ENCODE measurements around the gene KLC3.

KLC3 gene

DNA sequence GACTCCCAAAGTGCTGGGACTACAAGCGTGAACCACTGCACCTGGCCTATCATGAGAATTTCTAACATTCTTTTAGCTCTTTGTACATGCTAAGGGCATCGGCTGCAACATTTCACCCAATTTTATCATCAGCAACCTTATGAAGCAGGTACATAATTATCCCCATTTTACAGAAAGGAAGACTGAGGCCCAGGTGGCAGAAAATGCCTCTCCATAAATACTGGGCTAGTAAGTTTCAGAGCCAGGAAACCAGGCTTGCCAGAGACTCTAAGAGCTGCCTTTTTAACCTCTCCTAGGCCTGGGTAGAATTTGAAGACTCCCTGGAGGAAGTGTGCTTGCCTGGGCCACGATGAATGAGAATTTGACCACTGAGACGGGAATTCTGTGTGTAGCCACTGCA is 27.6 kb downstream of the KLC3 start:
- in situ Hi-C loops (cut with MboI; ENCODE audit: low sequenced_read_pairs): no loop called here

DNA sequence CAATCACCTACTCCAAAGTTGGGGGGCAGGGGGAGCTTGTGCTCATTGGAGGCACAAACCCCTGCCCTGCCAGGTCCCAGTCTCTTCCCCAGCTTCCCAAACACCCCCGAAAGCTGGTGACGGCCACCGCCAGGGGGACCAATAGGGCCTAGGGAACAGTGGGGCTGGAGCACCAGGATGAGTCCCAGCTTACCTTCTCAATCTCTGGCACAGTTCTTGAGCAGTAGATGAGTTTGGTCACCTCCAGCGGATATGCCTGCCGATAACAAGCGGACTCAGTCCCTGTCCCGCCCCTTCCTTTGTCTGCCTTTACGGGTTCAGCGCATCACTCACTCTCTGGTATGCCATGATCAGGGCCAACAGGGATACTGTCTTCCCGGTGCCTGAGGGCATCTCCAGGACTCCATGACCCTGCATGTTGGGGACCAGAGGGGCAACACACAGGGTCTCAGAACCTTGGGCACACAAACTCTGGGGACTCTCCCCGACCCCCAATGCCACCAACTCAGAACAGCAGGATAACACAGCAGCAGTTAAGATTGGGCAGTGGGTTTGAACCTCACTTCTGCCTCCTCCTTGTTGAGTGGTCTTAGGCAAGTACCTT is 28.3 kb downstream of the KLC3 start:
- in situ Hi-C loops (cut with MboI; ENCODE audit: low sequenced_read_pairs): no loop called here

DNA sequence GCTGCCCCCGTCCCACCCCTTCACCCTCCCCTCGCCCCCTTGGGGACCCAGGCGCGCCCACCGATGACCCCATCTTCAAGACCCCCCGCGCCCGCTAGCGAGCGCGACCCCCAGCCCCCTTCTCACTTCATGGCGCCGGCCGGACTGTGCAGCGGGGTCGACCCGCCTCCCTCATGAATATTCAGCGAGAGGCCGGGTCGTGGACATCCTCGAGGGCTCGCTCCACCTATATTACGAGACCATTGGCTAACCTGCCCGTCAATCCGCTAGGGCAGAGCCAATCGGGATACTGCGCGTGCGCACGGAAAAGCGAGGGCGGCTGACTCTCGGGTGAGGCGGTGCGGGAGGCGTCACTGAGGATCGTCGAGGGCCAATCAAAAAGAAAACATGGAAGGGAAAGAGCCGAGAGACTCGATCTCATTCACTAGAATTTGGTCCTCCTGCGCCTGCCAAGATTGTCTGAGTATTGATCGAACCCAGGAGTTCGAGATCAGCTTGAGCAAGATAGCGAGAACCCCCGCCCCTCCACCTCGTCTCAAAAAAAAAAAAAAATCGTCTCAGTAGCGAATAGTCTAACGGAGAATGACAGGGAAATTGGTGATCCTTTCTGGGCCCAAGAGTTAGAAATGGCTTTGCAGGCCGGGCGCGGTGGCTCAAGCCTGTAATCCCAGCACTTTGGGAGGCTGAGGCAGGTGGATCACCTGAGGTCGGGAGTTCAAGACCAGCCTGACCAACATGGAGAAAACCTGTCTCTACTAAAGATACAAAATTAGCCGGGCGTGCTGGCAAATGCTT is 30.1 kb downstream of the KLC3 start, which contains the start of gene ERCC2:
TSS of gene ERCC2 (minus strand) at position 164 of the 795 bp plus-strand sequence. CDS start at position 131, 33 bp downstream.
- in situ Hi-C loops (cut with MboI; ENCODE audit: low sequenced_read_pairs): no loop called here

DNA sequence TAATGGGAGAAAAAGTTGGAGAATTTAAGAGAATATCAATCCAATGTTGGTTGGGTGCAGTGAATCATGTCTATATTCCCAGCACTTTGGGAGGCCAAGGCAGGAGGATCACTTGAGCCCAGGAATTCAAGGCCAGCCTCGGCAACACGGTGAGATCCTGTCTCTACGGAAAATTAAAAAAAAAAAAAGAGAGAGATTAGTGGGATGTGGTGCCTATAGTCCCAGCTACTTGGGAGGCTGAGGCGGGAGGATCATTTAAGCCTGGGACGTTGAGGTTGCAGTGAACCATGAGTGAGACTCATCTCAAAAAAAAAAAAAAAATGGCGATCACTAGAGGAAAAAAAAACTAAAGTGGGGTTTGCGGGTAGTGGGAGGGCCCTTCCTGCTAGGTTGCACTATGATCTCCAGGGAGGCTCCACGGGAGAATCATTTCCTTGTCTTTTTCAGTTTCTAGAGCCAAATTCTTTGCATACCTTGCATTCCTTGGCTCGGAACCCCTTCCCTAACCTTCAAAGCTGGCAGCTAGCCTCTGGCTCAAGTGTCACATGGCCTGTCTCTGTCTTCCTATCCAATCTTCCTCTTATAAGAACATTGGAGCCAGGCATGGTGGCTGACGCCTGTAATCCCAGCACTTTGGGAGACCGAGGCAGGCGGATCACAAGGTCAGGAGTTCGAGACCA is 35.6 kb downstream of the KLC3 start:
- in situ Hi-C loops (cut with MboI; ENCODE audit: low sequenced_read_pairs): no loop called here

DNA sequence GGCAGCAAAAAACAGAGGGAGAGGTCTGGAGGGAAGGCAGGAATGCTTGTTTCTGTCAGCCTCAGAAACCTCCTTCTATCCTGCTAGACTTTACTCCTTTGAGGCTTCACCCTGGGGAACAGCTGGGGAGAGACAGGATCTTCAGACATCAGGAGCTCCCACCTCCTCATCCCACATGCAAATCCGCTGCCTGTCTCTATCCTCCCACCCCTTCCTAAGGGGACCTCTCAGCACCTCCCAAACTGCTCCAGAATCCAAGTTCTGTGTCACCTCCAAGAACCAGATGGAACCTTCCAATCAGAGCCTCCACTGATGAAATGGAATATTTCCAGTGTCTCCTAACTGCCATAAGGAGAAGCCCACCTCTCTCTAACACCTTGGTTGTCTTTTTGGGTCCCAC is 39.6 kb downstream of the KLC3 start:
- in situ Hi-C loops (cut with MboI; ENCODE audit: low sequenced_read_pairs): no loop called here

DNA sequence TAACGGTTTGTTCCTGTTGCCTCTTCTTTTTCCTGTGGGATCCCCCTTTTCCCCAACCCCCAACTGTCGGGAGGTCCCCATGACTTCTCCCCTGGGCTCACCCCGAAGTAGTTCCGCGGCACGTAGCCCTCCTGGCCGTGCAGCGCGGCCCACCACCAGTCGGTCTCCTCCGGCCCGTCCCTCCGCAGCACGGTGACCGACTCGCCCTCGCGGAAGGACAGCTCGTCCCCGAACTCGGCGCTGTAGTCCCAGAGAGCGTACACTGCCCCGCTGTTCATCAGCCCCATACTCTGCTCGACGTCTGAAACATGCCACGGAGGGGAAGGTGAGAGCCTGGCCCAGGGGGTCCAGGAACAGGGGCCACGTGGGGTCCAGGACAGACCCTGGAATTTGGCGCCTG is 41.9 kb downstream of the KLC3 start:
- in situ Hi-C loops (cut with MboI; ENCODE audit: low sequenced_read_pairs): no loop called here

DNA sequence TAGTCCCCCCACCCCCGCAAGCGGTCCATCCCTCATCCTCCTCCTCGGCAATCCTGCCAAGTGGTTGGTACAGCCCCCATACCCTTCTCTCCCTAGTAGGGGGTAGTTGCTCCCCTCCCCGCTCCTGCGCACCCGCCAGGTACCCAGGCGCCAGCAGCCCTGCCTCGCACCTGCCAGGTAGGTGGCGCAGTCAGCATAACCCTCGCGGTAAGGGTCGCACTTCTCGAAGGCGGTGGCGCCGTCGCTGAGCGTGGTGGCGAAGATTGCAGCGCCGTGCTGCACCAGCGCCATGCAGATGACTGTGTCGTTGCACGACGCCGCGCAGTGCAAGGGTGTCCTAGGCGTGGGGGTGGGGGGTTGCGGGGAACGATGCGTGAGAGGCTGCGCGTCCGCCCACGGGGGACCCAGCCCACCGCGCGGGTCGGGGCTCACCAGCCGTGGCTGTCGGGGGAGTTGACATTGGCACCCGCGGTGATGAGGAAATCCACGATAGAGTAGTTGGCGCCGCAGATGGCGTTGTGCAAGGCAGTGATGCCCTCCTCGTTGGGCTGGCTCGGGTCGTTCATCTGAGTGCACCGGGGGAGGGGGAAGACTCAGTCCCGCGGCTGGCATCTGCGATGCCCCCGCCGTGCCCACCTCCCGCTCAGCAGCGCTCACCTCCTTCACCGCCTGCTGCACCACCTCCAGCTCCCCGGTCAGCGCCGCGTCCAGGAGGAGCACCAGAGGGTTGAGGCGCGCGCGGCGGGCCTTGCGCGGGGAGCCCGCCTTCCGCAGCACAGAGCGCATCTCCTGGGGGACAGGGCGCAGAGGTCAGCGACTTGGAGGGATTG is 45.1 kb downstream of the KLC3 start:
- in situ Hi-C loops (cut with MboI; ENCODE audit: low sequenced_read_pairs): no loop called here

DNA sequence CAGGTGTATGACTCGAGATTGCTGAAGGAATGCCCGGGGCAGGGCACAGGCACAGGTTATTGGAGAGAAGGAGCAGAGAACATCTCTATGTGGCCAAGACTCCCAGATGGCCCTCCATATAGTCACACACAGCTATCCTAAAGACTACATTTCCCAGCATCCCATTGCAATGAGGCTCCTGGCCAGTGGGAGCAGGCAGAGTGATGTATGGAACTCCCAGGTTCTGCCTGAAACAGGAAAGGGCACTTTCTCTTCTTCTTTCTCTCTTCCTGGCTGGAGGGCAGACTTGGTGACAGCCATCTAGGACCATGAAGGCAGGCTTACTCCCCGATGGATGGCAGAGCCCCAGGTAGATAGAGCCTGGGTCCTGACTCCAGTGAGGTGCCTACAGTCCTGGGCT is 50.8 kb downstream of the KLC3 start:
- in situ Hi-C loops (cut with MboI; ENCODE audit: low sequenced_read_pairs): no loop called here

DNA sequence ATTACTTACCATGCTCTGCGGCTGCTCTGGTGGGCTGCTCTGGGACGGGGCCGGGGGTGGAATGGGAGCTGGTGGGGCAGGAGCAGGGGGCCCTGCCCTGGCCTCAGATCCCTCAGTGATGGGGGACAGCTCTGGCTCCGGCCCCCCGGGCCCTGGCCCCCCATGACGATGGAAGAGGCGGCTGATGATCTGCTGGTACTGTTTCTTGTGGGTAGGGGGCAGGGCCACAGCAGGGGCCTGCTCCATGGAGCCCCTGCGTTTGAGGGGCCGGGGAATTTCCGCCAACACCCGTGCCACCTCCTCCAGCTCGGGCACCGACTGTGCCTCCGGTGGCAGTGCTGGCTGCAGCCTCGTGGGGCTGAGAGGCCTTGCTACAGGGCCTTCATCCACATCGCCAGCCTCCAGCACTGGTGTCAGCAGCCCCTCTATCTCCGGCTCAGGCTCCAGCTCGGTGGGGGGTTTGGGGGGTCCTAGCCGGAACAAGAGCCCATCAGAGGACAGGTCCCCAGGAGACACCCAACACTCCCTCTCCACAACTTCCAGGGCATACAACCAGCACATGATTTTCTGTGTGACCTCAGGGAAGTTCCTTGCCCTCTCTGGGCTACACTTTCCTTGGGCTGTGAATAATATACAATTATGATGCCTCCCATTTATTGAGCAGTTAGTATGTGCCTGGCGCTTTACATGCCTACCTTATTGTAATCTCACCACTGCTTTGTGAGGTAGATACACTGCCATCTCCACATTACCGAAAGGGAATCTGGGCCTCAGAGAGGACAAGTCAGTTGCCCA is 51.5 kb downstream of the KLC3 start:
- in situ Hi-C loops (cut with MboI; ENCODE audit: low sequenced_read_pairs): no loop called here

DNA sequence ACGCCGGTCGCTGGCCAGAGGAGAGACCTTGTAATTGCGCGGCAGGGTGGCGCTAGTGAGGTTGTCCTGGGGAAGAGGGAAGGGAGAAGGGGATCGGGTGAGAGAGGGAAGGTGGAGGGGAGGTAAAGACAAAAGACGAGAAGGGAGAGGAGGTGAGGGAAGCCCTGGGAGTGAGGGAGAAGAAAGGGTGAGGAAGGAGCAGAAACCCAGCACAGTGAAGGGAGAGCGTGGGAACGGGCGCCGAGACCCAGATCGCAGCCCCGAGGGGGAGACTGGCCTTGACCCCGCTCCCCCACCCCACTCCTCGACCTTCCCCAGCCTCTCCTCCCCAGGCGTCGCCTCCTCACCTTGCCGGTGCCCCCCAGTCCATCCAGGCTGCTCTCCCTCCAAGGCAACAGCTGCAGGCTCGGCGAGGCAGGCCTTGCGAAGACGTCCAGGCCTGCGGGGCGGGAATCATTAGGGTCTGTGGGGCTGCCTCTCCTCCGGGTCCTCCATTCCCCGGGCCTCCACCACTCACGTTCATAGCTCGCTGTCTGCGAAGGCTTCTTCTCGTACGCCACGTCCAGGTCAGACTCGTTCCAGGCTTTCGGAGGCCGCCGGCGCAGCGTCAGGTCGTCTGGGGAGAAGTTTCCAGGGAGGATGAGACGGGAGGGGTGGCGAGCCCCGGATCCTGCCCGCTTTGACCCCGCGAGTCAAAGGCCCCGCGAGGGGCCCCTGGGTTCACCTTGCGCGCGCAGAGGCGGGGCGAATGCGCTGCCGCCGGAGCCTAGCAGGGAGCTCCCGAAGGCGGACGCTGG is 55.5 kb downstream of the KLC3 start:
- in situ Hi-C loops (cut with MboI; ENCODE audit: low sequenced_read_pairs): no loop called here

DNA sequence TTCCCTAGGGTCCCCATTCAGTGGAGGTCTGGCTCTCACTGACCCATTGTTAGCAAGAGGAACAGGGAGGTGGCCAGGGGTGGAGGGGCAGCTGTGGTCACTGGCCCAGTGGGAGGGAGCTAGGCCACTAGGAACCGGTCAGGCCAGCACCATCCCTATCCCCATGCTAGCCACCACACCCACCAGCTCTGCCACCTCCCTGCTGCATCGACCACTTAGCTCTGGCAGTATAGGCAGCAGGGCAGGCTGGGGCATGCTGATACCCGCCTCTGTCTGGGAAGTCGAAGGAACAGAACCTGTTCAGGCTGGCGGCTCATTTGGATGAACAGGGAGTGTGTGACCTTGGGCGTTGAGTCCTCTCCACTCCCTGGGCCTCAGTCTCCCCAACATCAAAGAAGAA is 59.6 kb downstream of the KLC3 start:
- in situ Hi-C loops (cut with MboI; ENCODE audit: low sequenced_read_pairs): no loop called here

Measured in HL-60/S4 (cell line).